Hepatocyte (in vitro differentiated cells): ENCODE measurements around the gene TASP1. TPM values are rescaled to one million over a fixed set of nuclear protein-coding genes. Genes with fewer than 3 reads are reported as not detected.
A peak's percentile ranks its signal among the peaks of the same experiment; 100 is the strongest.

Source experiments
- DNase-seq: peaks from one replicate; pipeline ENCODE4 v3.0.0-alpha.2; 2016; ENCODE audit warnings: low spot score
- H2AFZ ChIP-seq: fragments of 200-600 bp; sonication (generic); 2 replicates; pipeline ENCODE4 v1.6.0; 2016; ENCODE audit warnings: antibody characterized with exemption, mild to moderate bottlenecking
- H3K27ac ChIP-seq: fragments of 200-600 bp; sonication (generic); 2 replicates; pipeline ENCODE4 v1.5.1; 2016; ENCODE audit warnings: mild to moderate bottlenecking
- H3K27me3 ChIP-seq: fragments of 200-600 bp; sonication (generic); 2 replicates; pipeline ENCODE4 v1.6.1; 2016
- H3K36me3 ChIP-seq: fragments of 200-600 bp; sonication (generic); replicated peaks from 2 replicates; pipeline ENCODE4 v1.5.1; 2016; ENCODE audit warnings: low read depth; ENCODE audit not compliant: insufficient read depth
- H3K4me1 ChIP-seq: fragments of 200-600 bp; sonication (generic); 2 replicates; pipeline ENCODE4 v1.5.1; 2016; ENCODE audit warnings: mild to moderate bottlenecking, moderate library complexity; ENCODE audit not compliant: insufficient read depth
- H3K4me2 ChIP-seq: fragments of 200-600 bp; sonication (generic); 2 replicates; pipeline ENCODE4 v1.6.0; 2016
- H3K4me3 ChIP-seq: fragments of 200-600 bp; sonication (generic); 2 replicates; pipeline ENCODE4 v1.5.1; 2016; ENCODE audit warnings: mild to moderate bottlenecking
- H3K79me2 ChIP-seq: fragments of 200-600 bp; sonication (generic); 2 replicates; pipeline ENCODE4 v1.6.0; 2017; ENCODE audit warnings: mild to moderate bottlenecking
- H3K9me2 ChIP-seq: fragments of 200-600 bp; sonication (generic); replicated peaks from 2 replicates; pipeline ENCODE4 v1.6.0; 2017; ENCODE audit warnings: mild to moderate bottlenecking; ENCODE audit not compliant: insufficient read depth
- H3K9me3 ChIP-seq: fragments of 200-600 bp; sonication (generic); 2 replicates; pipeline ENCODE4 v1.5.1; 2016; ENCODE audit warnings: low read depth, mild to moderate bottlenecking
- H4K20me1 ChIP-seq: fragments of 200-600 bp; sonication (generic); 2 replicates; pipeline ENCODE4 v1.6.0; 2016; ENCODE audit warnings: mild to moderate bottlenecking; ENCODE audit not compliant: insufficient read depth, poor library complexity, severe bottlenecking
- EZH2 ChIP-seq: fragments of 200-600 bp; sonication (generic); IDR thresholded peaks from 2 replicates; pipeline ENCODE4 v1.6.1; 2016; ENCODE audit warnings: antibody characterized with exemption, mild to moderate bottlenecking, borderline replicate concordance
- EZH2phosphoT487 ChIP-seq: fragments of 200-600 bp; sonication (generic); IDR thresholded peaks from one replicate; pipeline ENCODE4 v1.6.1; 2018; ENCODE audit warnings: antibody characterized with exemption, mild to moderate bottlenecking, low read depth, moderate library complexity; ENCODE audit not compliant: unreplicated experiment, severe bottlenecking
- WGBS: methylation state at CpG from one replicate; pipeline ENCODE4 v1.1.6; 2016; ENCODE audit warnings: low lambda C conversion rate; ENCODE audit errors: missing lambda C conversion rate; 5-methylcytosine and 5-hydroxymethylcytosine counted together
- polyA plus RNA-seq: library from polyadenylated mRNA; unstranded; fragments of >200 nt; fragmentation: Nextera tagmentation; extraction: Ambion mirVana; gene quantifications from 2 replicates; pipeline ENCODE4 v1.2.1, GENCODE V29; 2016
- total RNA-seq: library from RNA; depleted of rRNA; stranded (reverse); fragments of >200 nt; gene quantifications from 2 replicates; pipeline ENCODE4 v1.2.3, GENCODE V29; 2014
- TF ChIP-seq, protein P1 (sequence below): fragments of 200-600 bp; sonication (generic); IDR thresholded peaks from 2 replicates; pipeline ENCODE4 v1.5.1; 2016; ENCODE audit warnings: antibody characterized with exemption, mild to moderate bottlenecking; ENCODE audit not compliant: poor library complexity

Gene TASP1
- total and polyA plus RNA-seq, 2 experiments from 2014 or later: 11.1 to 12.9 TPM

DNA sequence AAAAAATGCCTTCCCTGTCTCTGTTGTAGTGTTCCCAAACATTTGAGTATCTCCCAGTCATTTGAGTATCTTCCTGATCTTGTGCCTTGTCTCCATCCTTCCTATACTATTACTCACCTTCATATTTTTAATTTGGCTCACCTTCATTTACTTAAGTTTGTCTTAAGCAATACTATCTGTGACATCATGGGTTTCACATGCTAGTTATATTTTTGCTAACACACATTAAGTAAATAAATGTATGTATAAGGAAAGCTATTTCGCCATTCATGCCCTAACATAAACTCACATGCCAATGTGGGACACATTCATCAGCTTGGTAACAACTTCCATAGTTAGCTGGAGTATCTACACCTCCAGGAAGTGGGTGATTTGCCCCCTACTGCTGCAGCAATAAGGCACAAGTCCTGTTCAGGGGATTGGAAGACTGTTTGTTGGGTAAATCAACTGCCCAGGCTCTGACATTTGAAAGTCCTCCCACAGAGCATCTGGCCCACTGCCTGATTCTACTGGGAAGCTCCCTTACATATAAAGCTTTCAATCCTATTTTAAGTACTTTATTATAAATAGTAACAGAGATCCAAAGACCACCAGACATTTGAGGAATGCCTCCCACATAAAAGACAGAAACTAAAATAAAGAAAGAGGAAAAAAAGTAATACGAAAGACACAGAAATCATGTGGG, 285.3 kb downstream of the TASP1 start:
- DNase-seq: no peak
- no peak overlapping the region for H2AFZ ChIP-seq
- no peaks in the 10 kb centered on the region for H3K27me3 ChIP-seq
- no peaks in the 10 kb centered on the region for H4K20me1 ChIP-seq
- no peaks in the 10 kb centered on the region for H3K4me1 ChIP-seq
- no peak overlapping the region for H3K4me3 ChIP-seq
- H3K4me2 ChIP-seq: no peak overlapping the region
- no peak for TF ChIP-seq EZH2phosphoT487
- TF ChIP-seq EZH2: no peak
- TF ChIP-seq, protein P1, sequence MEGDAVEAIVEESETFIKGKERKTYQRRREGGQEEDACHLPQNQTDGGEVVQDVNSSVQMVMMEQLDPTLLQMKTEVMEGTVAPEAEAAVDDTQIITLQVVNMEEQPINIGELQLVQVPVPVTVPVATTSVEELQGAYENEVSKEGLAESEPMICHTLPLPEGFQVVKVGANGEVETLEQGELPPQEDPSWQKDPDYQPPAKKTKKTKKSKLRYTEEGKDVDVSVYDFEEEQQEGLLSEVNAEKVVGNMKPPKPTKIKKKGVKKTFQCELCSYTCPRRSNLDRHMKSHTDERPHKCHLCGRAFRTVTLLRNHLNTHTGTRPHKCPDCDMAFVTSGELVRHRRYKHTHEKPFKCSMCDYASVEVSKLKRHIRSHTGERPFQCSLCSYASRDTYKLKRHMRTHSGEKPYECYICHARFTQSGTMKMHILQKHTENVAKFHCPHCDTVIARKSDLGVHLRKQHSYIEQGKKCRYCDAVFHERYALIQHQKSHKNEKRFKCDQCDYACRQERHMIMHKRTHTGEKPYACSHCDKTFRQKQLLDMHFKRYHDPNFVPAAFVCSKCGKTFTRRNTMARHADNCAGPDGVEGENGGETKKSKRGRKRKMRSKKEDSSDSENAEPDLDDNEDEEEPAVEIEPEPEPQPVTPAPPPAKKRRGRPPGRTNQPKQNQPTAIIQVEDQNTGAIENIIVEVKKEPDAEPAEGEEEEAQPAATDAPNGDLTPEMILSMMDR: no peak
- H3K36me3 ChIP-seq: no peaks in the 10 kb centered on the region
- no peaks in the 10 kb centered on the region for H3K79me2 ChIP-seq
- no peak overlapping the region for H3K27ac ChIP-seq
- H3K9me3 ChIP-seq: no peaks in the 10 kb centered on the region
- WGBS: 89% methylated on average over 2 of the region's 2 CpGs
- no peaks in the 10 kb centered on the region for H3K9me2 ChIP-seq

DNA sequence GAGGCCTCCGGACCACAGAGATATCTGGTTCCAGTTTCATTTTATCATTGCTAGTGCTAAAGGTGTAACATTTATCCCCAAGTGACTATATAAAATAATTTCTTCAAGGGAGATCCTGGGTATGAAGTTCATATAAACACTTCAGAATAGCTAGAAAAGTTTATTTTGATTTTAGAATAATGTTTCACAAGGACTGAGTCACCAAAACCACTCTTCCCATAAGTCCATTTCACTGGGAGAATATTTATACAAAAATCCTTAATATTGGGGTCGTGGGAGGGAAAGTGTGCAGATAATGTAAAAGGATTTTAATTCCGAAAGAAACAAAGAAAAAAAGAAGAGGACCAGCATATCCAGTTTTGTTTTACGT, 289.5 kb downstream of the TASP1 start:
- no peak overlapping the region for H3K4me3 ChIP-seq
- no peak overlapping the region for H2AFZ ChIP-seq
- H3K9me3 ChIP-seq: no peaks in the 10 kb centered on the region
- no peak for TF ChIP-seq EZH2phosphoT487
- no peaks in the 10 kb centered on the region for H3K4me1 ChIP-seq
- H3K27me3 ChIP-seq: no peaks in the 10 kb centered on the region
- peak overlapping the region; percentile 4 for H3K4me2 ChIP-seq
- no peaks in the 10 kb centered on the region for H3K9me2 ChIP-seq
- H3K27ac ChIP-seq: no peak overlapping the region
- no peaks in the 10 kb centered on the region for H3K36me3 ChIP-seq
- H3K79me2 ChIP-seq: no peaks in the 10 kb centered on the region
- 84% methylated on average over 4 of the region's 4 CpGs for WGBS
- no peaks in the 10 kb centered on the region for H4K20me1 ChIP-seq
- no peak for DNase-seq

DNA sequence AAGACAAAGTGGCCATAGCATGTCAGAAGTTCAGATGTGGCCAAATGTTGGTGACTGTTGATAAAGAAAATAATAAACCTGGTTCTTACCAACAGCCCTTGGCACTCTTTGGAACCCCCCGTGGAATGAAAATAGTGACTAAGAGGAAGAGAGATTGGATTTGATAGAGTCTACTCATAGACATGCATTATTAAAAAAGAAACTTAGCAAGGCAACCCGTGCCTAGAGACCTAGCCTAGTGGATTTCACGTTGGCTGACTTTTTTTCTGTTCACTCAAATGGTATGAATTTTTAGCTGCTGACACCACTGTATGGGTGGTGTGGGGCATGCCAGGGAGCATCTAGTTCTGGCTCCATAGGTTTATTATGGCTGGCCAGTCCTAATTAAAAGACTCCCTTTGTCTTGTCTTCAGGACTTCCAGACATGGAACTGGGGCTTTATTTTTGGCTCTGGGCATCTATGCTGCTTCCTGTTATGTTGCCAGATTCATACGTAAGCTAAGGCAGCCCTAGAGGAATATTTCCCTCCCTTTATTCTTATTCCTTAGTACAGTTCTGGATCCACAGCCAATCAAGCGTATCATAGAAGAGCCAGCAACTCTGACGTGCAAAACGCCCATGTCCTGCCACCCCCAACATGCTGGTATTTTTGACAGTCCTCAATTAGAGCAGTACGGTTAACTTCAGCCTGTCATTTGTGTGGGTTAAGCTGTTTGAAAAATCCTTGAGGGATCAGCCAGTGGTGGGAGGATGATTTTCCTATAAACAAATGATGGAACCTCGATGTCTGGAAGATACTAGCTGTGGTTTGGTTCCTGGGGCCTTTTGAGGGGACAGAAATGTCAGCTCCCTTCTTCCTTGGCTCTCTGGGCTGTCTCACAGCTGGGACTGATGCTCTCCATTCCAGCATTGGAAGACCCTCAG, 290.2 kb downstream of the TASP1 start:
- WGBS: 81% methylated on average over 9 of the region's 9 CpGs
- no peak for DNase-seq
- H3K4me1 ChIP-seq: no peaks in the 10 kb centered on the region
- H3K4me2 ChIP-seq: peak overlapping the region; percentile 4
- H2AFZ ChIP-seq: no peak overlapping the region
- TF ChIP-seq EZH2phosphoT487: no peak
- no peak for TF ChIP-seq EZH2
- TF ChIP-seq, protein P1: no peak
- no peaks in the 10 kb centered on the region for H3K9me3 ChIP-seq
- H3K9me2 ChIP-seq: no peaks in the 10 kb centered on the region
- no peaks in the 10 kb centered on the region for H4K20me1 ChIP-seq
- H3K4me3 ChIP-seq: no peak overlapping the region
- no peaks in the 10 kb centered on the region for H3K36me3 ChIP-seq
- no peaks in the 10 kb centered on the region for H3K79me2 ChIP-seq
- no peaks in the 10 kb centered on the region for H3K27me3 ChIP-seq
- H3K27ac ChIP-seq: peak overlapping the region; percentile 68

DNA sequence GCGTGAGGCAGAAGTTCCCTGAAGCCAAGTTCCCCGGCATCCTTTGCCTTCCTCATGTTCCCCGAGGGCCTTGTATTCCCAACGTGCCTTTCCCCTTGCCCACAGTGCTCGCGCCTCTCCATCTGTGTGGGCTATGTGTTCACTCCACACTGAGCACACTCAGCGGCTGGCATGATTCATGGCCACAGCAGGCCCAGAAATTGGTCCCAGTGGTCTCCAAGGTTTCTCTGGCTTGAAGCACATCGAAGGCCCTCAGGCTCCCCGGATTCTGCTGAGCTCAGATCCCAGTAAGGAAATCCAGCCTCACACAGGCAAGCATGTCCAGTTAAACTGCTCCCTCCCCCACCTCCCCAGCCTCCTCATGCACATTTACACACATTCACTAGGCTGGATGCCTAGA, 294.1 kb downstream of the TASP1 start:
- no peak overlapping the region for H2AFZ ChIP-seq
- no peak overlapping the region for H3K4me2 ChIP-seq
- H3K36me3 ChIP-seq: no peaks in the 10 kb centered on the region
- no peaks in the 10 kb centered on the region for H3K27me3 ChIP-seq
- peaks cover 11% of the 10 kb centered on the region for H3K4me1 ChIP-seq
- no peaks in the 10 kb centered on the region for H4K20me1 ChIP-seq
- H3K4me3 ChIP-seq: no peak overlapping the region
- H3K9me3 ChIP-seq: no peaks in the 10 kb centered on the region
- H3K79me2 ChIP-seq: no peaks in the 10 kb centered on the region
- DNase-seq: no peak
- H3K27ac ChIP-seq: no peak overlapping the region
- TF ChIP-seq, protein P1: no peak
- TF ChIP-seq EZH2phosphoT487: no peak
- TF ChIP-seq EZH2: no peak
- H3K9me2 ChIP-seq: no peaks in the 10 kb centered on the region
- WGBS: 82% methylated on average over 9 of the region's 9 CpGs
